ENCODE data around the gene PHOX2A. TPM values are rescaled to one million over a fixed set of nuclear protein-coding genes. Genes with fewer than 3 reads are reported as not detected.
A peak's percentile ranks its signal among the peaks of the same experiment; 100 is the strongest.

Gene PHOX2A
- total RNA-seq, 1 experiment from 2014 or later: not detected

DNA sequence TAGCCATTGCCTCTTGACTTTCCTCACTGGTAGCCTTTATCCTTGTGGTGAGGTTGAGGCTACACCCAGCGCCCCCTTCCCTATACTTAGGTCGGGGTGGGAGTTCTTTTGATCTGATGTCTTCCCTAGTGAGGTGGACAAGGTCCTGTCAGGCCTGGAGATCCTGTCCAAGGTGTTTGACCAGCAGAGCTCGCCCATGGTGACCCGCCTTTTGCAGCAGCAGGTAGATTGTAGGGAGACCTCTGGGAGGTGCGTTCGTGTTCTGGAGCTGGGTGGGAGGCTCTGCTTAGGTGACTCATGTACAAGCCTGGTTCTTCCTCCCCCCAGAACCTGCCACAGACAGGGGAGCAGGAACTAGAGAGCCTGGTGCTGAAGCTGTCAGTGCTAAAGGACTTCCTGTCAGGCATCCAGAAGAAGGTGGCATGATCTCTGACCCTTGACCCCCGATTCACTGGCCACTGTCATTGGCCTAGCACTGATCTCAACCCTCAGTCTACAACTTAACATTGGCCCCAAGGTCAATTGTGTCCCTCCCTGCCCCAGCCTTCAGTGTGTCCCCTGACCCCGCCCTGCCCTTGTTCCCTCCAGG is 14.5 kb downstream of the PHOX2A start:
- Histone ChIP-seq H3K9me3 (no peaks in the 10 kb centered on the region), H3K4me1 (peaks cover 18% of the 10 kb centered on the region), H3K36me3 (ENCODE audit: control insufficient read depth, insufficient read depth, low read length) (peaks cover 19% of the 10 kb centered on the region), H3K4me3 (ENCODE audit: low read depth, low read length) (no peak overlapping the region), H3K27me3 (replicated peaks; ENCODE audit: control insufficient read depth, insufficient read depth, low read length) (no peaks in the 10 kb centered on the region)
- TF ChIP-seq, protein P1, sequence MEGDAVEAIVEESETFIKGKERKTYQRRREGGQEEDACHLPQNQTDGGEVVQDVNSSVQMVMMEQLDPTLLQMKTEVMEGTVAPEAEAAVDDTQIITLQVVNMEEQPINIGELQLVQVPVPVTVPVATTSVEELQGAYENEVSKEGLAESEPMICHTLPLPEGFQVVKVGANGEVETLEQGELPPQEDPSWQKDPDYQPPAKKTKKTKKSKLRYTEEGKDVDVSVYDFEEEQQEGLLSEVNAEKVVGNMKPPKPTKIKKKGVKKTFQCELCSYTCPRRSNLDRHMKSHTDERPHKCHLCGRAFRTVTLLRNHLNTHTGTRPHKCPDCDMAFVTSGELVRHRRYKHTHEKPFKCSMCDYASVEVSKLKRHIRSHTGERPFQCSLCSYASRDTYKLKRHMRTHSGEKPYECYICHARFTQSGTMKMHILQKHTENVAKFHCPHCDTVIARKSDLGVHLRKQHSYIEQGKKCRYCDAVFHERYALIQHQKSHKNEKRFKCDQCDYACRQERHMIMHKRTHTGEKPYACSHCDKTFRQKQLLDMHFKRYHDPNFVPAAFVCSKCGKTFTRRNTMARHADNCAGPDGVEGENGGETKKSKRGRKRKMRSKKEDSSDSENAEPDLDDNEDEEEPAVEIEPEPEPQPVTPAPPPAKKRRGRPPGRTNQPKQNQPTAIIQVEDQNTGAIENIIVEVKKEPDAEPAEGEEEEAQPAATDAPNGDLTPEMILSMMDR (IDR thresholded peaks at IDR 0.05; ENCODE audit: insufficient read depth in 1 of 2, low read depth in 1 of 2, low read length in 1 of 2, severe bottlenecking in 1 of 2, unreplicated experiment in 1 of 2): no peak
- CTCF ChIA-PET: no interaction called here
- H3K27ac Mint-ChIP-seq (ENCODE audit: unreplicated experiment): peak overlapping the region; percentile 14
- H3K4me3 Mint-ChIP-seq (ENCODE audit: unreplicated experiment): no peak overlapping the region
- no peaks in the 10 kb centered on the region for H3K27me3 Mint-ChIP-seq (ENCODE audit: insufficient read depth, unreplicated experiment)
- peak in 1 of 2 experiments; percentile 44 for DNase-seq
- intact Hi-C loops (cut with micrococcal nuclease; ENCODE audit: unreplicated experiment): no loop called here
- POLR2A ChIA-PET: no interaction called here
- H3K9me3 Mint-ChIP-seq (ENCODE audit: unreplicated experiment): no peaks in the 10 kb centered on the region
- peaks cover 7% of the 10 kb centered on the region for H3K4me1 Mint-ChIP-seq (ENCODE audit: low read depth, unreplicated experiment)
- H3K36me3 Mint-ChIP-seq (ENCODE audit: insufficient read depth, unreplicated experiment): peaks cover 93% of the 10 kb centered on the region
- no TSS peak for BruUV-seq (replicated peaks)

DNA sequence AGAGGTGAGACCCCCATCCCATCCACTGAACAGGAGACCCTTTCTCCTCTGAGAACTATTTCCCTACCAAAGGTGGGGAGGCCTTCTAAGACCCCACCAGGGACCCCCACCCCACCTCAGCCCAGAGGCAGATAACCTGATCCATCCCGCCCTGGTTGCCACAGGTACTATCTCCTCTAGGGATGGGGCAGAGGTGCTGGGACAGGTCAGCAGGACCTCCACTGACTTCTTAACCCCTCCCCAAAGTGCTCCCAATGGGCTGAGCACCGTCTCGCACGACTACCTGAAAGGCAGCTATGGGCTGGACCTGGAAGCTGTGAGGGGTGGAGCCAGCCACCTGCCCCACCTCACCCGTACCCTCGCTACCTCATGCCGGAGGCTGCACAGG is 15.1 kb downstream of the PHOX2A start:
- ChIA-PET POLR2A (no interaction called here), CTCF (no interaction called here)
- TF ChIP-seq, protein P1 (IDR thresholded peaks at IDR 0.05; ENCODE audit: insufficient read depth in 1 of 2, low read depth in 1 of 2, low read length in 1 of 2, severe bottlenecking in 1 of 2, unreplicated experiment in 1 of 2): no peak

DNA sequence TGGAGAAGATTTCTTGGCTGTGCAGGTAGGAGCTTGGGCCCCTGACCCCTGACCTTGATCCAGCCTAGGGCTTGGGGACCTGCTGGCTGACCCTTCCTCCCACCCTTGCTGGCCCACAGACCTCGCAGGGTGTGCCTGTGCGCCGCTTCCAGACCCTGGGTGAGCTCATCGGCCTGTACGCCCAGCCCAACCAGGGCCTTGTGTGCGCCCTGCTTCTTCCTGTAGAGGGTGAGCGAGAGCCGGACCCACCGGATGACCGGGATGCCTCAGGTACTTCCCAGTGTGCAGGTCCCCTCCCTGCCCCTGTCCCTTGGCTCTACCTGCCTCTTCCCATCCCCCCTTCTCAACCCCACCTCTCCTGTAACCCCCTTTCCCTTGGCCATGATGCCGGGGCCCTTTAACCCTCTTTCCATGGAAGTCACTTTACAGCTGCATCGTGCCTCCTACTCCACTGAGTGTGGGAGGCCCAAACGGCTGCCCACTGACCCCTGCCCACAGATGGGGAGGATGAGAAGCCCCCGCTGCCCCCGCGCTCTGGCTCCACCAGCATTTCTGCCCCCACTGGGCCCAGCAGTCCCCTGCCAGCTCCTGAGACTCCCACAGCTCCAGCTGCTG is 15.6 kb downstream of the PHOX2A start:
- no TSS peak for BruUV-seq (replicated peaks)
- Mint-ChIP-seq H3K4me1 (ENCODE audit: low read depth, unreplicated experiment) (peaks cover 7% of the 10 kb centered on the region), H3K4me3 (ENCODE audit: unreplicated experiment) (no peak overlapping the region), H3K27ac (ENCODE audit: unreplicated experiment) (no peak overlapping the region), H3K9me3 (ENCODE audit: unreplicated experiment) (no peaks in the 10 kb centered on the region), H3K36me3 (ENCODE audit: insufficient read depth, unreplicated experiment) (peaks cover 87% of the 10 kb centered on the region), H3K27me3 (ENCODE audit: insufficient read depth, unreplicated experiment) (no peaks in the 10 kb centered on the region)
- peaks cover 15% of the 10 kb centered on the region for H3K36me3 ChIP-seq (ENCODE audit: control insufficient read depth, insufficient read depth, low read length)
- H3K4me1 ChIP-seq: peaks cover 18% of the 10 kb centered on the region
- ChIA-PET CTCF (interaction anchor here (0.7 kb wide), 1 partner anchor 125 kb away, joined by 3 read pairs; no protein-coding TSS in a partner anchor), POLR2A (no interaction called here)
- TF ChIP-seq, protein P1 (IDR thresholded peaks at IDR 0.05; ENCODE audit: insufficient read depth in 1 of 2, low read depth in 1 of 2, low read length in 1 of 2, severe bottlenecking in 1 of 2, unreplicated experiment in 1 of 2): no peak
- no peak overlapping the region for H3K4me3 ChIP-seq (ENCODE audit: low read depth, low read length)
- H3K9me3 ChIP-seq: no peaks in the 10 kb centered on the region
- no peaks in the 10 kb centered on the region for H3K27me3 ChIP-seq (replicated peaks; ENCODE audit: control insufficient read depth, insufficient read depth, low read length)
- DNase-seq: peak in 1 of 2 experiments; percentile 46
- intact Hi-C loops (cut with micrococcal nuclease; ENCODE audit: unreplicated experiment): no loop called here

More for the DNA sequence above, 15.1 kb downstream of the PHOX2A start:
- no peak for DNase-seq
- Histone ChIP-seq H3K4me1 (peaks cover 18% of the 10 kb centered on the region), H3K4me3 (ENCODE audit: low read depth, low read length) (no peak overlapping the region), H3K36me3 (ENCODE audit: control insufficient read depth, insufficient read depth, low read length) (peaks cover 16% of the 10 kb centered on the region), H3K9me3 (no peaks in the 10 kb centered on the region), H3K27me3 (replicated peaks; ENCODE audit: control insufficient read depth, insufficient read depth, low read length) (no peaks in the 10 kb centered on the region)
- no peaks in the 10 kb centered on the region for H3K27me3 Mint-ChIP-seq (ENCODE audit: insufficient read depth, unreplicated experiment)
- H3K9me3 Mint-ChIP-seq (ENCODE audit: unreplicated experiment): no peaks in the 10 kb centered on the region
- no TSS peak for BruUV-seq (replicated peaks)
- peaks cover 7% of the 10 kb centered on the region for H3K4me1 Mint-ChIP-seq (ENCODE audit: low read depth, unreplicated experiment)
- no peak overlapping the region for H3K4me3 Mint-ChIP-seq (ENCODE audit: unreplicated experiment)
- H3K27ac Mint-ChIP-seq (ENCODE audit: unreplicated experiment): peak overlapping the region; percentile 14
- peaks cover 92% of the 10 kb centered on the region for H3K36me3 Mint-ChIP-seq (ENCODE audit: insufficient read depth, unreplicated experiment)
- intact Hi-C loops (cut with micrococcal nuclease; ENCODE audit: unreplicated experiment): no loop called here

All from Caco-2 (cell line).